Hepatic stellate cell (primary cell): ENCODE results near the gene PCDHA6.
"Not testable (repeated sequence)": the region's sequence is repeated elsewhere in the genome, so short reads cannot be mapped to it uniquely, and the experiment has no call there.

Experiments used
- DNase-seq: peaks from one replicate; pipeline ENCODE4 v3.0.0; 2011; ENCODE audit warnings: low spot score

PCDHA6 gene, protein sequence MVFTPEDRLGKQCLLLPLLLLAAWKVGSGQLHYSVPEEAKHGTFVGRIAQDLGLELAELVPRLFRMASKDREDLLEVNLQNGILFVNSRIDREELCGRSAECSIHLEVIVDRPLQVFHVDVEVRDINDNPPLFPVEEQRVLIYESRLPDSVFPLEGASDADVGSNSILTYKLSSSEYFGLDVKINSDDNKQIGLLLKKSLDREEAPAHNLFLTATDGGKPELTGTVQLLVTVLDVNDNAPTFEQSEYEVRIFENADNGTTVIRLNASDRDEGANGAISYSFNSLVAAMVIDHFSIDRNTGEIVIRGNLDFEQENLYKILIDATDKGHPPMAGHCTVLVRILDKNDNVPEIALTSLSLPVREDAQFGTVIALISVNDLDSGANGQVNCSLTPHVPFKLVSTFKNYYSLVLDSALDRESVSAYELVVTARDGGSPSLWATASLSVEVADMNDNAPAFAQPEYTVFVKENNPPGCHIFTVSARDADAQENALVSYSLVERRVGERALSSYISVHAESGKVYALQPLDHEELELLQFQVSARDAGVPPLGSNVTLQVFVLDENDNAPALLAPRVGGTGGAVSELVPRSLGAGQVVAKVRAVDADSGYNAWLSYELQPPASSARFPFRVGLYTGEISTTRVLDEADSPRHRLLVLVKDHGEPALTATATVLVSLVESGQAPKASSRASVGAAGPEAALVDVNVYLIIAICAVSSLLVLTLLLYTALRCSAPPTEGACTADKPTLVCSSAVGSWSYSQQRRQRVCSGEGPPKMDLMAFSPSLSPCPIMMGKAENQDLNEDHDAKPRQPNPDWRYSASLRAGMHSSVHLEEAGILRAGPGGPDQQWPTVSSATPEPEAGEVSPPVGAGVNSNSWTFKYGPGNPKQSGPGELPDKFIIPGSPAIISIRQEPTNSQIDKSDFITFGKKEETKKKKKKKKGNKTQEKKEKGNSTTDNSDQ

DNA sequence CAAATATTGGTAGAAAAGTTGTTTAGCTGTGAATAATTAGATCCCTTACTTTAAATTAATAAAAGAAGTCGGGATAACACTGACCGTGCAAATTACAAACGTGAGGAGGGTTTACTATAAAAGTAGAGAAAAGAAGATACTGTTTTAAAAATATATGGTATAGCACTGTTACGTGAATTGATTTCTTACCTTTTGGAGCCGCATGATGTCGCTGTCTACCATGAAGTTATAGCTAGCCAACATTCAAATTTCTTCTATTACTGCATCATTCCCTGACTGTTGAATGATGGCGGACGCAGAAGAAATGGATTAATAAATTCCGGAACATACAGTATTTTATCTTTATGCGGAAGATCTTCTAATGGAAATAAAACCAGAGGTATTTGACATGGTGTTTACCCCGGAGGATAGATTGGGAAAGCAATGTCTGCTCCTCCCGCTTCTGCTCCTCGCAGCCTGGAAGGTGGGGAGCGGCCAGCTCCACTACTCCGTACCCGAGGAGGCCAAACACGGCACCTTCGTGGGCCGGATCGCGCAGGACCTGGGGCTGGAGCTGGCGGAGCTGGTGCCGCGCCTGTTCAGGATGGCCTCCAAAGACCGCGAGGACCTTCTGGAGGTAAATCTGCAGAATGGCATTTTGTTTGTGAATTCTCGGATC lies at the start of gene PCDHA6:
Gene PCDHA6, plus strand, starts transcription at position 257 of the 658 bp plus-strand sequence. Its CDS starts 132 bp downstream, at position 389.
- DNase-seq: no peak

DNA sequence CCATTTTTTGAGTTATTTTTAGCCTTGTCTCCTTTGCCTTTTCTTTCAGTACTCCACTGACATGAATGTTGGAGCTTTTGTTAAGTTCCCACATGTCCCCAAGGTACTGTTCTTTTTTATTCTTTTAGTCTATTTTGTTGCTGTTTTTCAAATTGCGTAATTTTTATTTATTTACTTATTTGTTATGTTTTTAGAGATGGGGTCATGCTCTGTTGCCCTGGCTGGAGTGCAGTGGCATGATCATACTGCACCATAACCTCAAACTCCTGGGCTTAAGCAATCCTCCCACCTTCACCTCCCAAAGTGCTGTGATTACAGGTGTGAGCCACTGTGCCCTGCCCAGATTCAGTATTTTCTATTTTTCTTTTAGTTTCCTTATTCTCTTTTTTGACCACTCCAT lies 47.2 kb upstream of the PCDHA6 start:
- DNase-seq: no peak

DNA sequence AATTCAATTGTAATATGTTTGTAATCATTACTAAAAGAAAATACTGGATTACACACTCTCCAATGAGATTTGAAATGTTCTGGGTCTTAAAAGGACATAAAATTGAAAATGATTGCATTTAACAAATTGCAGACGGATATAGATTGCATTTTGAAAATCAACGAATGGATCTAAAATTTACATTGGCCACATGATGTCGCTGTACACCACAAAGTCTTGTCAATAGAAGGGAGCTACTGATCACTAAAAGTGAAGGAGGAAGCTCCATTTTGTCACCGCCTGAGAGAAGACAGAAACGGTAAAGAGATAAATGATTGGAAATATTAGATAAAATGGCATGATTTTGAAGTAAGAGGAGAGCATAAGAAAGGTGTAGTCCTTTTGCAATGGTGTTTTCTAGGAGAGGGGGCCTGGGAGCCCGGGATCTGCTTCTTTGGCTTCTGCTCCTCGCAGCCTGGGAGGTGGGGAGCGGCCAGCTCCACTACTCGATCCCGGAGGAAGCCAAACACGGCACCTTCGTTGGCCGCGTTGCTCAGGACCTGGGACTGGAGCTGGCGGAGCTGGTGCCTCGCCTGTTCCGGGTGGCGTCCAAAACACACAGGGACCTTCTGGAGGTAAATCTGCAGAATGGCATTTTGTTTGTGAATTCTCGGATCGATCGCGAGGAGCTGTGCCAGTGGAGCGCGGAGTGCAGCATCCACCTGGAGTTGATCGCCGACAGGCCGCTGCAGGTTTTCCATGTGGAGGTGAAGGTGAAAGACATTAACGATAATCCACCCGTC lies 41.7 kb upstream of the PCDHA6 start, which contains the start of gene PCDHA1:
Gene PCDHA1, plus strand, starts transcription at position 236 of the 782 bp plus-strand sequence.
- no peak for DNase-seq

DNA sequence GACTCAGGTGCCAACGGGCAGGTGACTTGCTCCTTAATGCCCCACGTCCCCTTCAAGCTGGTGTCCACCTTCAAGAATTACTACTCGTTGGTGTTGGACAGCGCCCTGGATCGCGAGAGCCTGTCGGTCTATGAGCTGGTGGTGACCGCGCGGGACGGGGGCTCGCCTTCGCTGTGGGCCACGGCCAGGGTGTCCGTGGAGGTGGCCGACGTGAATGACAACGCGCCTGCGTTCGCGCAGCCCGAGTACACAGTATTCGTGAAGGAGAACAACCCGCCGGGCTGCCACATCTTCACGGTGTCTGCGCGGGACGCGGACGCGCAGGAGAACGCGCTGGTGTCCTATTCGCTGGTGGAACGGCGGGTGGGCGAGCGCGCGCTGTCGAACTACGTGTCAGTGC lies 40.3 kb upstream of the PCDHA6 start:
- not testable (repeated sequence) for DNase-seq

DNA sequence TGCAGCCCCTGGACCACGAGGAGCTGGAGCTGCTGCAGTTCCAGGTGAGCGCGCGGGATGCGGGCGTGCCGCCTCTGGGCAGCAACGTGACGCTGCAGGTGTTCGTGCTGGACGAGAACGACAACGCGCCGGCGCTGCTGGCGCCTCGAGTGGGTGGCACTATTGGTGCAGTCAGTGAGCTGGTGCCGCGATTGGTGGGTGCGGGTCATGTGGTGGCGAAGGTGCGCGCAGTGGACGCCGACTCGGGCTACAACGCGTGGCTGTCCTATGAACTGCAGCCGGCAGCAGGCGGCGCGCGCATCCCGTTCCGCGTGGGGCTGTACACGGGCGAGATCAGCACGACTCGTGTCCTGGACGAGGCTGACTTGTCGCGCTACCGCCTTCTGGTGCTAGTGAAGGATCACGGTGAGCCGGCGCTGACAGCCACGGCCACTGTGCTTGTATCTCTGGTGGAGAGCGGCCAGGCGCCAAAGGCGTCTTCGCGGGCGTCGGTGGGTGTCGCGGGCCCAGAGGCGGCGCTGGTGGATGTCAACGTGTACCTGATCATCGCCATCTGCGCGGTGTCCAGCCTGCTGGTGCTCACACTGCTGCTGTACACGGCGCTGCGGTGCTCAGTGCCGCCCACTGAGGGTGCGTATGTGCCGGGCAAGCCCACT lies 39.8 kb upstream of the PCDHA6 start:
- DNase-seq: not testable (repeated sequence)

DNA sequence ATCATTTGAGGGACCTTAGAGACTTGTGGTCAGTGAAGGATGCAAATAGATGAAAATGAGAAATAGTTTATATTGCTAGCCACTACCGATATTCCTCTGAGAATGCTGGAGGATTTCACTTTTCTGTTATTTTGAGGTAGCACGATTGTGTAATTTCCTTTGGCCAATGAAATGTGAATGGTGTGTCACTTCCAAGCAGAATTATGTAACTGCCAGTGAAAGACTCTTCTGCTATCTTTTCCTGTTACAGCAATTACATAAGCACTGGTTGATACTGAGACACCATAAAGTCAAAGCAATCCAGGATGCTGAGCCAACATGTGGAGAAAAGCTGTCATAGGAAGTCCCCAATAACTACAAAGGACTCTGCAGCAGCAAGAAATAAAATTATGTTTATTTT lies 36.7 kb upstream of the PCDHA6 start:
- no peak for DNase-seq

DNA sequence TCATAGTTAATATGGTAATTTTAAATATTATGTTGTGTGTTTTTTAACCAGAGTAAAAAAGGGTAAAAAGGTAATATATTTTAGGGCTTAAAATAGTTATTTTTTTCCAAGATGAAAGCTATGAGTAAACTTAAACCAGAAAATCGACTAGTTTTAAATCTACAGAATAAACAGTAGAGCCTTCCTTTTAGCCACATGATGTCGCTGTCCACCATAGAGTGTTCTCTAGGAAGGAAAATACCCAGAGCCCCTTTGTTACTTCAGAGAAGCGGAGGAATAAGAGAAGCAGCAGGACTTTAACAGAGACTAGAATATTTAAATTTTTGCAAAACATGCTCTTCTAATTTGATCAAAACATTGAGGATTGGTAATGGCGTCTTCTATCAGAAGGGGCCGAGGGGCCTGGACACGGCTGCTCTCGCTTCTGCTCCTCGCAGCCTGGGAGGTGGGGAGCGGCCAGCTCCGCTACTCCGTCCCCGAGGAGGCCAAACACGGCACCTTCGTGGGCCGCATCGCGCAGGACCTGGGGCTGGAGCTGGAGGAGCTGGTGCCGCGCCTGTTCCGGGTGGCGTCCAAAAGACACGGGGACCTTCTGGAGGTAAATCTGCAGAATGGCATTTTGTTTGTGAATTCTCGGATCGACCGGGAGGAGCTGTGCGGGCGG lies 33.0 kb upstream of the PCDHA6 start, which contains the start of gene PCDHA2:
Gene PCDHA2, plus strand, starts transcription at position 258 of the 664 bp plus-strand sequence.
- DNase-seq: no peak

DNA sequence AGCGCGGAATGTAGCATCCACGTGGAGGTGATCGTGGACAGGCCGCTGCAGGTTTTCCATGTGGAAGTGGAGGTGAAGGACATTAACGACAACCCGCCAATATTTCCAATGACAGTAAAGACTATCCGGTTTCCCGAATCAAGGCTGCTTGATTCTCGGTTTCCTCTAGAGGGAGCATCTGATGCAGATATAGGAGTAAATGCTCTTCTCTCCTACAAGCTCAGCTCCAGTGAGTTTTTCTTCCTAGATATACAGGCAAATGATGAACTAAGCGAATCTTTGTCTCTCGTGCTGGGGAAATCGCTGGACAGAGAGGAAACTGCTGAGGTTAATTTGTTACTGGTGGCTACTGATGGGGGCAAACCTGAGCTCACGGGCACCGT lies 32.5 kb upstream of the PCDHA6 start:
- DNase-seq: peak; percentile 19

DNA sequence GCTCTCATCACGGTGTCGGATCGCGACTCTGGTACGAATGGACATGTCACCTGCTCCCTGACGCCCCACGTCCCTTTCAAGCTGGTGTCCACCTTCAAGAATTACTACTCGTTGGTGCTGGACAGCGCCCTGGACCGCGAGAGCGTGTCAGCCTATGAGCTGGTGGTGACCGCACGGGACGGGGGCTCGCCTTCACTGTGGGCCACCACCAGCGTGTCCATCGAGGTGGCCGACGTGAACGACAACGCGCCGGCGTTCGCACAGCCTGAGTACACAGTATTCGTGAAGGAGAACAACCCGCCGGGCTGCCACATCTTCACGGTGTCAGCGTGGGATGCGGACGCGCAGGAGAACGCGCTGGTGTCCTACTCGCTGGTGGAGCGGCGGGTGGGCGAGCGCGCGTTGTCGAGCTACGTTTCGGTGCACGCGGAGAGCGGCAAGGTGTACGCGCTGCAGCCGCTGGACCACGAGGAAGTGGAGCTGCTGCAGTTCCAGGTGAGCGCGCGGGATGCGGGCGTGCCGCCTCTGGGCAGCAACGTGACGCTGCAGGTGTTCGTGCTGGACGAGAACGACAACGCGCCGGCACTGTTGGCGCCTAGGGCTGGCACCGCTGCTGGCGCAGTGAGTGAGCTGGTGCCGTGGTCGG lies 31.6 kb upstream of the PCDHA6 start:
- DNase-seq: not testable (repeated sequence)

DNA sequence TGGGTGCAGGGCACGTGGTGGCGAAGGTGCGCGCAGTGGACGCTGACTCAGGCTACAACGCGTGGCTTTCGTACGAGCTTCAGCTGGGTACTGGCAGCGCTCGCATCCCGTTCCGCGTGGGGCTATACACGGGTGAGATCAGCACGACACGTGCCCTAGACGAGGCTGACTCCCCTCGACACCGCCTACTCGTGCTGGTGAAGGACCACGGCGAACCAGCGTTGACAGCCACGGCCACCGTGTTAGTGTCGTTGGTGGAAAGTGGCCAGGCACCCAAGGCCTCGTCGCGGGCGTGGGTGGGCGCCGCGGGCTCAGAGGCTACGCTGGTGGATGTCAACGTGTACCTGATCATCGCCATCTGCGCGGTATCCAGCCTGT lies 31.1 kb upstream of the PCDHA6 start:
- DNase-seq: no peak

DNA sequence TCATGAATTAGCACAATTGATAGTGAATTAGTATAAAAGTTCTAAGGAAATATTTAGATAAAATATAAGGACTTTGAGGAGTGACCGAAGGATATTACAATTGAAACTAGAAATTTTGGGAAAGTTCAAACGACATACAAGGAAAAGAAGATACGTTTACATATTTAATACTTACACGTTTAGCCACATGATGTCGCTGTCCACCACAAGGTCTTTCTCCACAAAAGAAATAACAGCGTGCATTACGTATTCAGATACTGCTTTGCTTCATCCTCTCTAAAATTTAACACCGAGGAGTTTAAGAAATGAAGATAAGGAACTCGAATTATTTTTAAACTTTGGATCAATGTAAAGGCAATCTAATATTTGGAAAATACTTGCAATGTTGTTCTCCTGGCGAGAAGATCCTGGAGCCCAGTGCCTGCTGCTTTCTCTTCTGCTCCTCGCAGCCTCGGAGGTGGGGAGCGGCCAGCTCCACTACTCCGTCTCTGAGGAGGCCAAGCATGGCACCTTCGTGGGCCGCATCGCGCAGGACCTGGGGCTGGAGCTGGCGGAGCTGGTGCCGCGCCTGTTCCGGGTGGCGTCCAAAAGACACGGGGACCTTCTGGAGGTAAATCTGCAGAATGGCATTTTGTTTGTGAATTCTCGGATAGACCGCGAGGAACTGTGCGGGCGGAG lies 26.8 kb upstream of the PCDHA6 start, which contains the start of gene PCDHA3:
Gene PCDHA3, plus strand, starts transcription at position 242 of the 678 bp plus-strand sequence.
- peak; percentile 9 for DNase-seq

DNA sequence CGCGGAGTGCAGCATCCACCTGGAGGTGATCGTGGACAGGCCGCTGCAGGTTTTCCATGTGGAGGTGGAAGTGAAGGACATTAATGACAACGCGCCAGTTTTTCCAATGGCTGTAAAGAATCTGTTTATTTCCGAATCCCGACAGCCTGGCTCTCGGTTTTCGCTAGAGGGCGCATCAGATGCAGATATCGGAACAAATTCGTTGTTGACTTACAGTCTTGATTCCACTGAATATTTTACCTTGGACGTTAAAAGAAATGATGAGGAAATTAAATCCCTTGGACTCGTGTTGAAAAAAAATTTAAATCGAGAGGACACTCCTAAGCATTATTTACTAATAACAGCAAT lies 26.3 kb upstream of the PCDHA6 start:
- peak; percentile 17 for DNase-seq

DNA sequence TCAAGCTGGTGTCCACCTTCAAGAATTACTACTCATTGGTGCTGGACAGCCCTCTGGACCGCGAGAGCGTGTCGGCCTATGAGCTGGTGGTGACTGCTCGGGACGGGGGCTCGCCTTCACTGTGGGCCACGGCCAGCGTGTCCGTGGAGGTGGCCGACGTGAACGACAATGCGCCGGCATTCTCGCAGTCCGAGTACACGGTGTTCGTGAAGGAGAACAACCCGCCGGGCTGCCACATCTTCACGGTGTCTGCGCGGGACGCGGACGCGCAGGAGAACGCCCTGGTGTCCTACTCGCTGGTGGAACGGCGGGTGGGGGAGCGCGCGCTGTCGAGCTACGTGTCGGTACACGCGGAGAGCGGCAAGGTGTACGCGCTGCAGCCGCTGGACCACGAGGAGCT lies 25.4 kb upstream of the PCDHA6 start:
- DNase-seq: not testable (repeated sequence)

DNA sequence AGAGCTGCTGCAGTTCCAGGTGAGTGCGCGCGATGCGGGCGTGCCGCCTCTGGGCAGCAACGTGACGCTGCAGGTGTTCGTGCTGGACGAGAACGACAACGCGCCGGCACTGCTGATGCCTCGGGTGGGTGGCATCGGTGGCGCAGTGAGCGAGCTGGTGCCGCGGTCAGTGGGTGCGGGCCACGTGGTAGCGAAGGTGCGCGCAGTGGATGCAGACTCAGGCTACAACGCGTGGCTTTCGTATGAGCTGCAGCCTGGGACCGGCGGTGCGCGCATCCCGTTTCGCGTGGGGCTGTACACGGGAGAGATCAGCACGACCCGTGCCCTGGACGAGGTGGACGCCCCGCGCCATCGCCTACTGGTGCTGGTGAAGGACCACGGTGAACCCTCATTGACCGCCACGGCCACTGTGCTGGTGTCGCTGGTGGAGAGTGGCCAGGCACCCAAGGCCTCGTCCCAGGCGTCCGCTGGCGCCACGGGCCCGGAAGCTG lies 24.9 kb upstream of the PCDHA6 start:
- no peak for DNase-seq

DNA sequence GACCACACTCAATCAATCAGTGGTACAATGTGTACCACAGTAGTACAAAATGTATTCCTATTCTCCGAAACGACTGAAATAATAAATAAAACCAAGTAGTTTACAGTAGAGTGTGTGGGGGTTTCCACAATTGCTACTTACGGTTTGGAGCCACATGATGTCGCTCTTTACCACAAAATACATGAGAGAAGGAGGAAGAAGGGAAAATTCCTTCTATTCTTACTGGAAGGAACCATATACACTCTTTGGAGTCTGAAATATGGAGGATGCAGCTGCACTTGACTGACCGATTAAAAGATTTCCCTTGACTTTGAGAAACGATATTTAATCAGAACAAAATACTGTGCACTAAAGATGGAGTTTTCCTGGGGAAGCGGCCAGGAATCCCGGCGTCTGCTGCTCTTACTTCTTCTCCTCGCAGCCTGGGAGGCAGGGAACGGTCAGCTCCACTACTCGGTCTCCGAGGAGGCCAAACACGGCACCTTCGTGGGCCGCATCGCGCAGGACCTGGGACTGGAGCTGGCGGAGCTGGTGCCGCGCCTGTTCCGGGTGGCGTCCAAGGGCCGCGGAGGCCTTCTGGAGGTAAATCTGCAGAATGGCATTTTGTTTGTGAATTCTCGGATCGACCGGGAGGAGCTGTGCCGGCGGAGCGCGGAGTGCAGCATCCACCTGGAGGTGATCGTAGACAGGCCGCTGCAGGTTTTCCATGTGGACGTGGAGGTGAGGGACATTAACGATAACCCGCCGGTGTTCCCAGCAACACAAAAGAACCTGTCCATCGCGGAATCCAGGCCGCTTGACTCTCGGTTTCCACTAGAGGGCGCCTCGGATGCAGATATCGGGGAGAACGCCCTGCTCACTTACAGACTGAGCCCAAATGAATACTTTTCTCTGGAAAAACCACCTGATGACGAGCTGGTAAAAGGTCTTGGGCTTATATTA lies 20.7 kb upstream of the PCDHA6 start, which contains the start of gene PCDHA4:
Gene PCDHA4, plus strand, starts transcription at position 235 of the 942 bp plus-strand sequence.
- DNase-seq: peak; percentile 9

DNA sequence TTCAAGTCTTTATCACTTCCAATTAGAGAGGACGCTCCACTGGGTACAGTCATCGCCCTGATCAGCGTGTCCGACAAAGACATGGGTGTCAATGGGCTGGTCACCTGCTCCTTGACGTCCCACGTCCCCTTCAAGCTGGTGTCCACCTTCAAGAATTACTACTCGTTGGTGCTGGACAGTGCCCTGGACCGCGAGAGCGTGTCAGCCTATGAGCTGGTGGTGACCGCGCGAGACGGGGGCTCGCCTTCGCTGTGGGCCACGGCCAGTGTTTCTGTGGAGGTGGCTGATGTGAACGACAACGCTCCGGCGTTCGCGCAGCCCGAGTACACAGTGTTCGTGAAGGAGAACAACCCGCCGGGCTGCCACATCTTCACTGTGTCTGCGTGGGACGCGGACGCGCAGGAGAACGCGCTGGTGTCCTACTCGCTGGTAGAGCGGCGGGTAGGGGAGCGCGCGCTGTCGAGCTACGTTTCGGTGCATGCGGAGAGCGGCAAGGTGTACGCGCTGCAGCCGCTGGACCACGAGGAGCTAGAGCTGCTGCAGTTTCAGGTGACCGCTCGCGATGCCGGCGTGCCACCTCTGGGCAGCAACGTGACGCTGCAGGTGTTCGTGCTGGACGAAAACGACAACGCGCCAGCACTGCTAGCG lies 19.4 kb upstream of the PCDHA6 start:
- not testable (repeated sequence) for DNase-seq

DNA sequence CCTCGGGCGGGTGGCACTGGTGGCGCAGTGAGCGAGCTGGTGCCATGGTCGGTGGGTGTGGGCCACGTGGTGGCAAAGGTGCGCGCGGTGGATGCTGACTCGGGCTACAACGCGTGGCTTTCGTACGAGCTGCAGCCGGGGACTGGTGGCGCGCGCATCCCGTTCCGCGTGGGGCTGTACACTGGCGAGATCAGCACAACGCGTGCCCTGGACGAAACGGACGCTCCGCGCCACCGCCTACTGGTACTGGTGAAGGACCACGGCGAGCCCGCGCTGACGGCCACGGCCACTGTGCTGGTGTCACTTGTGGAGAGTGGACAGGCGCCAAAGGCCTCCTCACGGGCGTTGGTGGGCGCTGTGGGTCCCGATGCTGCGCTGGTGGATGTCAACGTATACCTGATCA lies 18.9 kb upstream of the PCDHA6 start:
- DNase-seq: no peak
